H1 (cell line): ENCODE measurements around the gene VASH1.

Source experiments
- NANOG ChIP-seq: IDR thresholded peaks from 2 replicates; pipeline ENCODE4 v1.6.1; 2011; ENCODE audit warnings: low read length, low read depth, mild to moderate bottlenecking, inconsistent platforms; ENCODE audit not compliant: insufficient read depth, poor library complexity, severe bottlenecking
- POLR2A ChIP-seq, 2 experiments: IDR thresholded peaks; 1 replicate in 1 of 2; 2 replicates in 1 of 2; pipeline ENCODE4 v1.6.1; 2011; ENCODE audit warnings: low read depth in 2 of 2, low read length in 2 of 2, mild to moderate bottlenecking in 2 of 2; ENCODE audit errors: control extremely low read depth in 1 of 2
- POLR2AphosphoS5 ChIP-seq: IDR thresholded peaks from 2 replicates; pipeline ENCODE4 v1.6.1; 2011; ENCODE audit warnings: low read depth, low read length
- RAD21 ChIP-seq, 2 experiments: IDR thresholded peaks in 1 of 2; conservative IDR thresholded peaks in 1 of 2; 2 replicates each; pipeline ENCODE4 v1.6.1; 2011; ENCODE audit warnings: low read depth in 2 of 2, low read length in 2 of 2, improper control_type of control experiment in 1 of 2, inconsistent platforms in 1 of 2, mild to moderate bottlenecking in 1 of 2, moderate library complexity in 1 of 2
- RBBP5 ChIP-seq: IDR thresholded peaks from 2 replicates; pipeline ENCODE4 v1.7.1; 2012; ENCODE audit warnings: low read depth, mild to moderate bottlenecking, inconsistent platforms, low read length, moderate library complexity, borderline replicate concordance
- TEAD4 ChIP-seq: IDR thresholded peaks from 2 replicates; pipeline ENCODE4 v1.6.1; 2012; ENCODE audit warnings: low read depth, low read length, inconsistent platforms, mixed read lengths
- TF ChIP-seq, protein P1 (sequence below), 3 experiments: IDR thresholded peaks; 1 replicate in 2 of 3; 2 replicates in 1 of 3; pipeline versions ENCODE4 v1.5.1 to v1.6.1; 2011; ENCODE audit warnings: low read length in 3 of 3, mild to moderate bottlenecking in 3 of 3, inconsistent platforms in 2 of 3, low read depth in 1 of 3, moderate library complexity in 1 of 3; ENCODE audit not compliant: insufficient read depth in 1 of 3; ENCODE audit errors: control extremely low read depth in 1 of 3

DNA sequence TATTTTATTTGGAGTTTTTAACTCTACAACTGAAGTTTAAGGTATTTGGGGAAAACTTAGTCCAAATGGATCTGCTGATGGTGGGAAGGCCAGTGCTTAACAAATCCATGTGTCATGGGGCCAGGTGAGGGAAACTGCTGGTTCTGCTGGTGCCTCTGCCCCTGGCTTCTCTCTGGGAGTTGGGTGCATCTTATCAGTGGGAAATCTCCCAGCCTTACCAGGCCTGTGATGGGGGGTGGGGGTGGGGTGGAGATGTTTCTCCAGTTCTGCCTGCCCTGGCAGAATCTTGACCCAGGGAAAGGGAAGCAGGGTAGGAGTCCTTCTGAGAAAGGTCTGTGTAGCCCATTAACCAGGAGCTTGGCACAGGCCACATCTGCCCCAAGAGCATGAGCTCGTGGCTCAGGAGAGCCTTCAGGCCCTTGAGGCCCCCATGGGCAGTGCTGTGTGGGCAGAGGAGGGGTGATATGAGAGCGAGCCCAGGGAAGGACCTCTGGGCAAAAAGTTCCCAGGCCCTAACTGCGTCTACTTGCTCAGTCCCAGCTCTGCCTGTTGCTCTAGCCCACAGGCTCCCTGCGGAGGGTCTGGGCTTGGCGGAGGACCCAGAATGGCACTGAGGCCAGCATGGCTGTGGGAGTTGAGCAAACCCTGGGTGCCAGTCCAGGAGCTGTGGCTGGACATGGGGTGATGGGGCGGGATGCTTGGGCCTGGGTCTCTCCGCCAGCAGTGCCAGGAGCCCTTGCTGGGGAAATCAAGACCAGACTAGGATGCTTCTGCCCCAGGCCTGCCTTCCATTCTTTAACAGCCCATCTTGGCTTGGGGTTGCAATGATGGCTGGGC is 18.2 kb downstream of the VASH1 start:
- TF ChIP-seq RBBP5 (no peak), POLR2AphosphoS5 (peak; percentile 16; the same call in 1 of the 2 replicates), RAD21 (IDR thresholded peaks at IDR 0.05 in 1 of 2, conservative IDR thresholded peaks at IDR 0.05 in 1 of 2; ENCODE audit: low read depth in 2 of 2, low read length in 2 of 2) (no peak), TEAD4 (no peak), POLR2A (IDR thresholded peaks at IDR 0.05; ENCODE audit: control extremely low read depth in 1 of 2, low read depth in 2 of 2, low read length in 2 of 2) (no peak), NANOG (no peak)
- TF ChIP-seq, protein P1, sequence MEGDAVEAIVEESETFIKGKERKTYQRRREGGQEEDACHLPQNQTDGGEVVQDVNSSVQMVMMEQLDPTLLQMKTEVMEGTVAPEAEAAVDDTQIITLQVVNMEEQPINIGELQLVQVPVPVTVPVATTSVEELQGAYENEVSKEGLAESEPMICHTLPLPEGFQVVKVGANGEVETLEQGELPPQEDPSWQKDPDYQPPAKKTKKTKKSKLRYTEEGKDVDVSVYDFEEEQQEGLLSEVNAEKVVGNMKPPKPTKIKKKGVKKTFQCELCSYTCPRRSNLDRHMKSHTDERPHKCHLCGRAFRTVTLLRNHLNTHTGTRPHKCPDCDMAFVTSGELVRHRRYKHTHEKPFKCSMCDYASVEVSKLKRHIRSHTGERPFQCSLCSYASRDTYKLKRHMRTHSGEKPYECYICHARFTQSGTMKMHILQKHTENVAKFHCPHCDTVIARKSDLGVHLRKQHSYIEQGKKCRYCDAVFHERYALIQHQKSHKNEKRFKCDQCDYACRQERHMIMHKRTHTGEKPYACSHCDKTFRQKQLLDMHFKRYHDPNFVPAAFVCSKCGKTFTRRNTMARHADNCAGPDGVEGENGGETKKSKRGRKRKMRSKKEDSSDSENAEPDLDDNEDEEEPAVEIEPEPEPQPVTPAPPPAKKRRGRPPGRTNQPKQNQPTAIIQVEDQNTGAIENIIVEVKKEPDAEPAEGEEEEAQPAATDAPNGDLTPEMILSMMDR (IDR thresholded peaks at IDR 0.05; ENCODE audit: control extremely low read depth in 1 of 3, insufficient read depth in 1 of 3, low read depth in 1 of 3, low read length in 3 of 3): no peak
